ENCODE results near the gene ORC1. TPM values are rescaled to one million over a fixed set of nuclear protein-coding genes. Genes with fewer than 3 reads are reported as not detected.

Gene ORC1
- total RNA-seq, 4 donors from 2014 or later = 0.29 to 2.6 (median 0.50) TPM

GRCh38 chr1:52420713-52421112, 16.5 kb upstream of the ORC1 start:
- in situ Hi-C loops (cut with MboI; ENCODE audit: low sequenced_read_pairs in 4 of 4) (loop anchor here in 3 of 4 donors (25.0 kb wide), 1 partner anchor 267 kb away; the partner anchor contains the start of gene COA7 (in 3 of the 3)), intact Hi-C loops (cut with DNase I; ENCODE audit: low total_unique reads) (no loop called here)
- Histone ChIP-seq H3K36me3 (peaks cover 2 to 69% of the 10 kb centered on the region in 2 donors), H3K27me3 (no peaks in the 10 kb centered on the region), H3K9me3 (no peaks in the 10 kb centered on the region), H3K4me1 (peaks cover 0 to 8% of the 10 kb centered on the region in 2 donors), H3K27ac (no peak overlapping the region), H3K4me3 (no peak overlapping the region)
- ATAC-seq (no peak), DNase-seq (no peak)
- TF ChIP-seq CTCF (IDR thresholded peaks at IDR 0.05 in 4 of 5, conservative IDR thresholded peaks at IDR 0.05 in 1 of 5) (no peak), POLR2A (IDR thresholded peaks at IDR 0.05) (no peak)

GRCh38 chr1:52416811-52417210, 12.6 kb upstream of the ORC1 start:
- Histone ChIP-seq H3K27ac (no peak overlapping the region), H3K36me3 (peaks cover 0 to 87% of the 10 kb centered on the region in 2 donors), H3K9me3 (no peaks in the 10 kb centered on the region), H3K4me3 (no peak overlapping the region), H3K4me1 (peaks cover 0 to 8% of the 10 kb centered on the region in 2 donors), H3K27me3 (no peaks in the 10 kb centered on the region)
- ATAC-seq (no peak), DNase-seq (no peak)
- intact Hi-C loops (cut with DNase I; ENCODE audit: low total_unique reads) (no loop called here), in situ Hi-C loops (cut with MboI; ENCODE audit: low sequenced_read_pairs in 4 of 4) (loop anchor here in 3 of 4 donors (25.0 kb wide), 1 partner anchor 270 kb away; the partner anchor contains the start of gene COA7 (in 3 of the 3))
- TF ChIP-seq POLR2A (IDR thresholded peaks at IDR 0.05) (no peak), CTCF (IDR thresholded peaks at IDR 0.05 in 4 of 5, conservative IDR thresholded peaks at IDR 0.05 in 1 of 5) (no peak)

- Histone ChIP-seq H3K27me3 (no peaks in the 10 kb centered on the region), H3K4me1 (peaks cover 0 to 8% of the 10 kb centered on the region in 2 donors), H3K4me3 (no peak overlapping the region), H3K27ac (no peak overlapping the region), H3K36me3 (peaks cover 0 to 90% of the 10 kb centered on the region in 2 donors), H3K9me3 (no peaks in the 10 kb centered on the region)
- ATAC-seq (no peak), DNase-seq (no peak)
- intact Hi-C loops (cut with DNase I; ENCODE audit: low total_unique reads) (no loop called here), in situ Hi-C loops (cut with MboI; ENCODE audit: low sequenced_read_pairs in 4 of 4) (loop anchor here in 3 of 4 donors (25.0 kb wide), 1 partner anchor 272 kb away; the partner anchor contains the start of gene COA7 (in 3 of the 3))
- TF ChIP-seq POLR2A (IDR thresholded peaks at IDR 0.05) (no peak), CTCF (IDR thresholded peaks at IDR 0.05 in 4 of 5, conservative IDR thresholded peaks at IDR 0.05 in 1 of 5) (no peak)
Measured at GRCh38 chr1:52414942-52415341, 10.7 kb upstream of the ORC1 start.

GRCh38 chr1:52413410-52413989, 9.3 kb upstream of the ORC1 start:
- Histone ChIP-seq H3K27ac (no peak overlapping the region), H3K4me3 (no peak overlapping the region), H3K9me3 (no peaks in the 10 kb centered on the region), H3K4me1 (peaks cover 0 to 8% of the 10 kb centered on the region in 2 donors), H3K27me3 (no peaks in the 10 kb centered on the region), H3K36me3 (peaks cover 0 to 93% of the 10 kb centered on the region in 2 donors)
- DNase-seq (no peak), ATAC-seq (peak; percentile 3 to 27)
- TF ChIP-seq POLR2A (IDR thresholded peaks at IDR 0.05) (no peak), CTCF (IDR thresholded peaks at IDR 0.05 in 4 of 5, conservative IDR thresholded peaks at IDR 0.05 in 1 of 5) (no peak)
- in situ Hi-C loops (cut with MboI; ENCODE audit: low sequenced_read_pairs in 4 of 4) (loop anchor here in 3 of 4 donors (25.0 kb wide), 1 partner anchor 274 kb away; the partner anchor contains the start of gene COA7 (in 3 of the 3)), intact Hi-C loops (cut with DNase I; ENCODE audit: low total_unique reads) (no loop called here)

Data from gastrocnemius medialis (tissue), 4 donors.